Panc1 (cell line): Measurements from ENCODE around the gene RALB.

Experiments
- CTCF ChIP-seq: fragments of 450-650 bp; IDR thresholded peaks from 2 replicates; pipeline ENCODE4 v1.5.1; 2017; ENCODE audit warnings: mild to moderate bottlenecking
- POLR2AphosphoS5 ChIP-seq: IDR thresholded peaks from 2 replicates; pipeline ENCODE4 v1.6.1; 2012; ENCODE audit warnings: mild to moderate bottlenecking, low read depth, low read length, moderate library complexity
- SIN3A ChIP-seq: IDR thresholded peaks from 2 replicates; pipeline ENCODE4 v1.6.1; 2012; ENCODE audit warnings: low read depth, mild to moderate bottlenecking, low read length, moderate library complexity, borderline replicate concordance; ENCODE audit not compliant: insufficient read depth

DNA sequence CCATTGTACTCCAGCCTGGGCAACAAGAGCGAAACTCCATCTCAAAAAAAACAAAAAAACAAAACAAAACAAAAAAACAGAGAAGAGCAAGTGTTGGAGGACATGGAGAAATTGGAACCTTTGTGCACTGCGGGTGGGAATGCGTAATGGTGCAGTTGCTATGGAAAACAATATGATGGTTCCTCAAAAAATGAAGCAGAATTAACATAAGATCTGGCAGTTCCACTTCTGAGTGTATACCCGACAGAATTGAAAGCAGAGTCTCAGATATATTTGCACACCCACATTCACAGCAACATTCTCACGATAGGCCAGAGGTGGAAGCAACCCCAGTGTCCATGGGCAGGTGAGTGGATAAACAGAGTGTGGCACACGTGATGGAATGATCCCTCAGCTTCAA is 11.0 kb upstream of the RALB start:
- TF ChIP-seq CTCF (no peak), POLR2AphosphoS5 (no peak), SIN3A (no peak)
